Effector CD4-positive, alpha-beta T cell (primary cell): ENCODE measurements around the gene PLAGL1.
"Not testable (repeated sequence)": the region's sequence is repeated elsewhere in the genome, so short reads cannot be mapped to it uniquely, and the experiment has no call there.

Source experiments
- DNase-seq: peaks from one replicate; pipeline ENCODE4 v3.0.0-alpha.2; 2020
- total RNA-seq: gene quantifications from one replicate; lab custom pipeline; 2026; lab: John Stamatoyannopoulos, UW

PLAGL1 gene
- 2.8 reads per million, percentile 9 among the genes with 10 or more reads in this experiment for total RNA-seq

DNA sequence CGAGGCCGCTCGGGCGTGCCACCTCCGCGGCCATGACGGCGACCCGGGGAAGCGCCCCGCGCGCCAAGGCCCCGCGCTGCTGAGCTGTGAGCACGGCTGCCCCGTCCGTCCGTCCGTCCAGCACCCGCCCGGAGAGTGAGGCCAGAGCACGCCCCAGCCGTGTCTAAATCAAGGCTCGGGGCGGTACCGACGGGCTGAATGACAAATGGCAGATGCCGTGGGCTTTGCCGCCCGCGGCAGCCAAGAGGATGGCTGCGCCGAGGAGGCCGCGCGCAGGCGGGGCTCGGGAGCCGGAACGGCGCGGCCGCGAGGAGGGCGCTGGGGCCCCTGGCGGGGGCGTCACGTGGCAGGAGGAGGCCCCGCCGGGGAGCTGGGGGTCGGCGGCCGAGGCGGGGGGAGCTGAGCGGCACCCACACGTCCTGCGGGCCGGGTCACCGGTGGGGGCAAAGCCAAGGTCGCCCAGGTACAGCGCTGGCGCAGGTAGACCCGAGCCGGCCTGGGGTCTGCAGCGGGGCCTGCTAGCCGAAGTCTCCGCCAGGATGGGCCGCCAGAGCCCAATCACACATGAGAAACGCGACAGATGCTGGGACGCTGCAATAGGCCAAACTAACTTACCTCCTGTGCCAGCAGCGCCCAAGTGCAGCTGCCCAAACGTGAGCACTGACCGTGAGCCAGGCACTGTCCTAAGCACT lies at the start of gene PLAGL1:
PLAGL1 (minus strand) TSS at position 140 of the 692 bp plus-strand sequence. CDS start 60,123 bp downstream, outside the sequence.
- no peak for DNase-seq

GRCh38 chr6:144055121-144055931 lies 47.3 kb upstream of the PLAGL1 start:
- DNase-seq, result peak; percentile 21

- DNase-seq, result no peak
Measured at GRCh38 chr6:144053601-144054000, 45.5 kb upstream of the PLAGL1 start.

DNA sequence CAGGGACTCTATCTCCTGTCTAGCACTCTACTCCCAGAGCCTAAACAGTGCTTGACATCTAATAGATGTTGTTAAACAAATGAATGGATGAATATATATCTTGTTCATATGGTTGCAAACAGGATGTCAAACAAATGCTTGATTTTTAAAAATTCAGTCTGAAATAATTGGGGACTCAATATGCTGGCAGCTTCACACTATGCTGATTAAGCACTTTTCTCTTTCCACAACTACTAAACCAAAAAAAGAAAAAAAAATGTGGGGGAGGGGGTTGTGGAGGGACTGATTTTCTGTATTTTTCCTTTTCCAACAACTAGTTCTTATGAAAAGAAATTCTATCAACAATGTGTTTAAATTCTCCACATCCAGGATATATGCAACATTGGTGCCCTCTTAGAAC lies 44.4 kb upstream of the PLAGL1 start:
- DNase-seq, result no peak

DNA sequence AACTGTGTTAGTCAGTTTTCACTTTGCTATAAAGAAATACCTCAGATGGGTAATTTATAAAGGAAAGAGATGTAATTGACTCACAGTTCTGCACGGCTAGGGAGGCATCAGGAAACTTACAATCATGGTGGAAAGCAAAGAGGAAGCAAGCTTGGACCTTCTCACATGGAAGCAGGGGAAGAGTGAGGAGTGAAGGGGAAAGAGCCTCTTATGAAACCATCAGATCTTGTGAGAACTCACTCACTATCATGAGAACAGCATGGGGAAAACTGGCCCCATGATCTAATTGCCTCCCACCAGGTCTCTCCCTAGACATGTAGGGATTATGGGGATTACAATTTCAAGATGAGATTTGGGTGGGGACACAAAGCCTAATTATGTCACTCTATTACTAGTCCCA lies 41.3 kb upstream of the PLAGL1 start:
- no peak for DNase-seq

- DNase-seq, result no peak
Measured at GRCh38 chr6:144047688-144048087, 39.6 kb upstream of the PLAGL1 start.

GRCh38 chr6:144046672-144047071 lies 38.6 kb upstream of the PLAGL1 start:
- DNase-seq, result not testable (repeated sequence)

GRCh38 chr6:144044989-144045388 lies 36.9 kb upstream of the PLAGL1 start:
- not testable (repeated sequence) for DNase-seq

GRCh38 chr6:144036835-144037195 lies 28.8 kb upstream of the PLAGL1 start:
- DNase-seq, result no peak

DNA sequence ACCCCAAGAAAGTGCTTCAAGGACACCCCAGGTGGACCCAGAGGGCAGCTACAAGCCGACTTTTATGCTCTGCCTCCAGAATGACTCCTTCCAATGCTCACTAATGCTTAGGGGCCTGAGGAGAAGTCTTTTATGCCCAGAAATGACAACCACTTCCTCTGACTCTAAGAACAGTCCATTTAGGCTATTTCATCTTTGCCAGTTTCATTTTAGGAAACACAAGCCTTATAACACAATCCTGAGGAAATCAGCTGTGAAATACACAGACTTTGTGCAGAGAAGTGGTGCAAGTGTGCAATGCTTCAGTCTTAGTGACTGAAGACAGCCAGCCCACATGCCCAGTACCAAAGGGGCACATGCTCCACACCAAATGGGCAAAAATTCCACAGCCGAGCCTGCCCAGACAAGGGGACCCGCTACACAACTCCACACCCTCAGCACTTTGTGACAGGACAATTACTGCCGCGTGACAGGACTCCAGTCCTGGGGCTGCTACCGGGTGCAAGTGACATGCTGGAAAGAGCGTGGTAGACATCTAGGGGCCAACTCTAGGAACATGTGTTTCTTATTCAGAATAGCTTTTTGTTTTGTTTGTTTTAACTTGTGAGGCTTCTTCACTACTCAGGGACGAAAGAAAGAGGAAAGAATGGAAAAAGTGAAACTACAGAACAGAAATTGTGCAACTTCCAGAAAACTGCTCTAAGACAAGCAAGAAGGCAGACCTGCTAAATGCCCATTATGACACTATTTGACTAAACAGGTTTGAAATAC lies 28.2 kb upstream of the PLAGL1 start:
- no peak for DNase-seq

- DNase-seq, result no peak
Measured at GRCh38 chr6:144035416-144035815, 27.4 kb upstream of the PLAGL1 start.

DNA sequence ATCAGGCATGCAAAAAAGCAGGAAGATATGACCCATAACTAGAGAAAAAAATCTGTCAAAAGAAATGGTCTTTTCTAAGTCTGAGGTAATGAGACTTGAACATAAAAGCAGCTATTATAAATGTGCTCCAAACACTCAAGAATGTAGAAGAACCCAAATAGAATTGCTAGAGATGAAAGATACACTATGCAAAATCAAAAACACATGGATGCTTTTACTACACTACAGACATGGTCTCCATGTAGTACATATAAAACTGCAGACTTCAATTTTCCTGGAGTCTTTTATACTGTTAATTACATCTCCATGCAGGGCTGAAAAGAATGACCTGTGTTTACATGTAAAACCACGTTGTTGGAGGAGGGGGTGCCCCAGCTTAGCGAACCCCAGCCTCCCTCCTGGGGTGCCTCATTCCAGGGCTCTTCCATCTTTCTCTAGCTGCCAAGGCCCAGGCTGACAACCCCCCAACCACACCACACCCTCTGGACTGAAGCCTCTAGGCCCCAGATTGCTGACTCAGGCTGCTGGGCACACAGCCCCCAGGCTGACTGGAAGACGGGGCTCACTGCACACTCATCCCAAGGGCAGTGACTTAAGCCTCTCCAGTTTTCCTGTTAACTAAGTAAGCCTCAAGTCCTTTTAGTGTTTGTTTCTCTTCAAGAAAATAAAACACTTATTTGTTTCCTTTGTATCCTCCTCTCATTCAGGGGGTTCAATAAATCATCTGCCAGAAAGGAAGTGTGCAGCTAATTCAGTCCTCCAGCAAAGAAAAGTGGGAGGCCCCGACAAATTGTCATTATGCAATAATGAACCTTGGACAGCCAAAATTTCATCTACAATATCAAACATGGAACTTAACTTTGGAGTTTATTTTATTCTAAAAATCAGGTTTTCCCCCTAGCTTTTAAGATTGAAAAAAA lies 26.0 kb upstream of the PLAGL1 start:
- DNase-seq, result no peak

GRCh38 chr6:144029452-144029851 lies 21.4 kb upstream of the PLAGL1 start:
- DNase-seq, result no peak

GRCh38 chr6:144027932-144028587 lies 20.0 kb upstream of the PLAGL1 start:
- no peak for DNase-seq

- no peak for DNase-seq
Measured at GRCh38 chr6:144023216-144023615, 15.2 kb upstream of the PLAGL1 start.

GRCh38 chr6:144019929-144020328 lies 11.9 kb upstream of the PLAGL1 start:
- DNase-seq, result no peak

DNA sequence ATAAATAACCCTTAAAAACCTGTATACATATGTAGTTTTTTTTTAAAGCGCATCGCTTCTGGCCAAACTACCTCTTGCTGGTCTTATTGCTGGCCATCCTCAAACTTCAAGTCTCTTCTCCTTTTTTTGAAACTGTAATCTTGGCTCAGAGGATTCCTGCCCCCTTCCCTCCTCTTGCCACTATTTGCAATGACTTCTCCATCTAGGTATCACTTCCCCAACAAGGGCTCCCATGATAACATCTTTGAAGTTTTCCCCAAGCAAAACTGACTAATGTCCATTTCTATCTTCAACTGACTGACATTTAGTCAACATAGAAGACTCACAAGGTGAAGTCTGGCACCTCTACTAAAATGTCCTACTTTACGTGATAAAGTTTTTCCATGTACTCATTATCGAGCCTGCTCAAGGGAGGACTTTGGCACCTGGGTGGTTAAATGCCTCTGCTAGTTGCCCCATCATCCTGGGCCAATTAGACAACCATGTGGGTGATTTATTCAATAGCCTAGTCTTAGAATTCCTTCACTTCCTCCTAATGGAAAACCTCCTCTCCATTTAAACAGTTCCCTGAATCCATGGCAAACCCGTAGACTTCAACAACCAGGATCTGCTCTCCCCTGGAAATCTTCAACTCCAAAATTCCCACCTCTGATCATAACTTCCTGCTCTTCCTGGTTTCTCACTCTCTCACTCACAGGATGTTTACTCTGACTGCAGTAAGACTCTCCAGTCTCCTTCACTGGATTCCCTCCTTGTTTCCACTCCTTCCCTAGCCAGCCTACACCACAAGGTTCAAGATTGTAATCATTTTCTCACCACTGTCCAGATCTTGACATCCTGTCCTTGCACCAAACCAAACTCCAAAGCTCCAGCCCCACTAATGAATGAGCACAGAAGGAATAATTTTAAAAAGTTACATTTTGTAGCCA lies 9.4 kb upstream of the PLAGL1 start:
- no peak for DNase-seq

DNA sequence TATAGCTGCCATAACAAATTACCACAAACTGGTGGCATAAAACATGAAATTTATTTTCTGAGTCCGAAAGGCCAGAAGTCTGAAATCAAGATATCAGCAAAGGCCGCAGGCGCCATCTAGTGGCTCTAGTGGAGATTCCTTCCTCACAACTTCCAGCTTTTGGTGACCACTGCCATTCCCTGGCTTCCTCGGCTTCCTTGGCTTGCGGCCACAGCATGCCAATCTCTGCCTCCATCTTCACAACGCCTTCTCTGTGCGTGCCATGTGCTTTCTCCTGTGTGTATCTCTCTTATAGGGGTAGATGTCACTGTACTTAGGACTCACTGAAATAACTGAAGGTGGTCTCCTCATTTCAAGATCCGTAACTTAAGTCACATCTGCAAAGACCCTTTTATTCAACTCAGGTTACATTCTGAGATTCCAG lies 5.4 kb upstream of the PLAGL1 start:
- peak; percentile 59 for DNase-seq

- DNase-seq, result no peak
Measured at GRCh38 chr6:144012534-144012933, 4.5 kb upstream of the PLAGL1 start.

GRCh38 chr6:144009628-144010027 lies 1.6 kb upstream of the PLAGL1 start:
- not testable (repeated sequence) for DNase-seq
